Measurements from ENCODE around the gene SLX1A. TPM values are rescaled to one million over a fixed set of nuclear protein-coding genes. Genes with fewer than 3 reads are reported as not detected.

Gene SLX1A
- 11.6 and 14.0 TPM in 2 replicates for total RNA-seq

DNA sequence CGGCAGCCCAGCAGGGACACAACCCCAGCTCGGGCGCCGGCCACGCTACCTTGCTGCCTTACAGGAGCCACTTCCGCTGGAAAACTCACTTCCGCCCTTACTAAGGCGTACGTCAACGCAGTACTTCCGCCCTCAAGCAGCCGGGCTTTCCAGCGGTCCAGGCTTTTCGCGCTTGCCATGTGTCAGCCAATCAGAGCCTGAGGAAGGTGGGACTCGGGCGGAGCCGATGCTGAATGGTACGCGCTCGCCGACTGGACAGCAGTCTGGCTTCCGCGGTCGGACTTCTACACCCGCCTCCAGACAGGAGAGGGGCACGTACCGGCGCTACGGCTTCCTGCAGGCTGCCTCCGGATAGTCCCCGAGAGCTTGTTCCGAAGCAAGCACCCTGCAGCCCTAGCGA, at the start of gene SLX1A, which contains the start of gene BOLA2B:
Gene SLX1A (plus strand): TSS at position 261 of the 400 bp plus-strand sequence. CDS start 210 bp downstream, outside the sequence.
Gene BOLA2B (minus strand): TSS at position 52 of the 400 bp plus-strand sequence. CDS start 71 bp downstream, outside the sequence.

DNA sequence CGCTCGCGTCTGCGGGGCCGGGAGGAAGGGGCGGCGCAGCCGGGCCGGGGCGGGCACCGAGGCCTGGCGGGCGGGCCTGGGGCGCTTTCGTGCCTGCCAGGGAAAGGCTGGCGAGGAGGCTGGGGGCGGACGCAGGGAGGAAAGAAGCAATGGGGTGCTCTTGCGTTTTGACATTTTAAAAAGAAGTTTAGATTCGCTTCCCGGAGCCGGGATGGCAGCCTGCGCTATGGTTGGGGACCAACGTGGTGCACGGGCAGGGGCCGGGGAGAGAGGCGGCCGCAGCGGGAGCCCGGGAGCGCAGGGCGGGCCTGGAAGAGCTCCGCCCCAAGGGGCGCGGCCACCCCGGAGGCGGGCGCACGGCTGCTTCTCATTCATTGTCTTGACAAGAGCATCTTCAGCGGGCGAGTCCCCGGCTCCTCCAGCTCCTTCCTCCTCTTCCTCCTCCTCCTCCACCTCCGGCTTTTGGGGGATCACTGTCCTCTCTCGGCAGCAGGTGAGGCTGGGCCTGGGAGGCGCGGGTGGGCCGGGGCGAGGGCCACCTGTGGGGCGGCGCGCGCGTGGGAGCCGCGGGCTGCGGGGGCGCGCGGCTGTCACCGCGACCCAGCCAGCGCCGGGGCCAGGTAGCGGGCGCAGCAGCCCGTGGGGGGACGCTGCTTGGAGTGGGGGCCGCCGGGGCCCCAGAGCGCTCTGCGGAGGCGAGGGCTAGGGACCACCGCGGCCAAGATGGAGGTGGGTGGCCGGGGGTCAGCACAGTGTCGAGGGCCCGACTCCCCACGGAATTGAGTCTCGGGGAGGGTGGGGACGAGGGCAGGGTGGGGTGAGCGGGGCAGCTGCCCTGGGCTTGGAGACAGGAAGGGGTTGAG, 10.2 kb upstream of the SLX1A start, which contains the start of gene CORO1A:
Gene CORO1A (plus strand): TSS at position 370 of the 863 bp plus-strand sequence. CDS start 1,608 bp downstream, outside the sequence.

GRCh38 chr16:30199049-30199448, 5.4 kb downstream of the SLX1A start, which contains the start of gene SULT1A3:
Gene SULT1A3 (plus strand): TSS chr16:30199255. CDS start chr16:30200729, 1,474 bp downstream.

Small RNA genes lying within 50 kb of the gene (small RNA-seq; reads per million reads assigned to genes)
- not detected for gene AC106782.4

Other genes starting within 250 kb of the SLX1A start
- gene TMEM219, start 231.8 kb upstream of the SLX1A start, total RNA-seq, result 74.1 and 77.0 TPM in 2 replicates
- 32.4 and 35.7 TPM in 2 replicates for gene TAOK2, start 220.0 kb upstream of the SLX1A start, total RNA-seq
- 4.1 and 5.4 TPM in 2 replicates for gene HIRIP3, start 198.3 kb upstream of the SLX1A start, total RNA-seq
- gene INO80E, start 197.6 kb upstream of the SLX1A start, total RNA-seq, result 26.7 and 26.9 TPM in 2 replicates
- under 0.01 and 0.13 TPM in 2 replicates for gene DOC2A, start 182.8 kb upstream of the SLX1A start, total RNA-seq
- not detected in 2 replicates for gene C16orf92, start 170.7 kb upstream of the SLX1A start, total RNA-seq
- gene TLCD3B, start 162.6 kb upstream of the SLX1A start, total RNA-seq, result 0.11 and 0.26 TPM in 2 replicates
- gene ALDOA, start 128.1 kb upstream of the SLX1A start, total RNA-seq, result 828 and 846 TPM in 2 replicates
- gene PPP4C, start 117.9 kb upstream of the SLX1A start, total RNA-seq, result 144 and 150 TPM in 2 replicates
- gene TBX6, start 102.0 kb upstream of the SLX1A start, total RNA-seq, result 0.11 and 0.39 TPM in 2 replicates
- gene YPEL3, start 97.7 kb upstream of the SLX1A start, total RNA-seq, result 18.7 and 24.6 TPM in 2 replicates
- gene GDPD3, start 80.3 kb upstream of the SLX1A start, total RNA-seq, result 0.54 and 1.4 TPM in 2 replicates
- gene MAPK3, start 70.7 kb upstream of the SLX1A start, total RNA-seq, result 63.0 and 74.6 TPM in 2 replicates
- 1.2 and 1.3 TPM in 2 replicates for gene CORO1A, start 10.3 kb upstream of the SLX1A start, total RNA-seq
- 25.1 and 63.9 TPM in 2 replicates for gene BOLA2B, start 209 bp upstream of the SLX1A start, total RNA-seq
- 2.8 and 3.1 TPM in 2 replicates for gene SULT1A3, start 5.4 kb downstream of the SLX1A start, total RNA-seq
- gene NPIPB13, start 54.6 kb downstream of the SLX1A start, total RNA-seq, result 1.9 and 4.1 TPM in 2 replicates
- gene CD2BP2, start 161.4 kb downstream of the SLX1A start, total RNA-seq, result 31.7 and 34.2 TPM in 2 replicates
- gene TBC1D10B, start 176.6 kb downstream of the SLX1A start, total RNA-seq, result 22.6 and 23.3 TPM in 2 replicates
- not detected in 2 replicates for gene MYL11, start 180.9 kb downstream of the SLX1A start, total RNA-seq
- gene SEPTIN1, start 188.7 kb downstream of the SLX1A start, total RNA-seq, result 0.11 TPM in 1 of 2 replicates, not detected in the other
- gene ZNF48, start 201.5 kb downstream of the SLX1A start, total RNA-seq, result 5.0 and 5.2 TPM in 2 replicates
- gene ZNF771, start 213.7 kb downstream of the SLX1A start, total RNA-seq, result 6.8 and 7.8 TPM in 2 replicates
- gene DCTPP1, start 236.2 kb downstream of the SLX1A start, total RNA-seq, result 16.2 and 18.4 TPM in 2 replicates